HG02870 (cell line): ENCODE measurements around the gene FAM162A.
"Not testable (repeated sequence)": the region's sequence is repeated elsewhere in the genome, so short reads cannot be mapped to it uniquely, and the experiment has no call there.

Source experiments
- ATAC-seq: cut with Tn5 transposase; IDR thresholded peaks from one replicate; pipeline ENCODE4 v1.9.1; 2021; ENCODE audit warnings: mild to moderate bottlenecking, moderate library complexity; ENCODE audit not compliant: unreplicated experiment

The FAM162A gene

DNA sequence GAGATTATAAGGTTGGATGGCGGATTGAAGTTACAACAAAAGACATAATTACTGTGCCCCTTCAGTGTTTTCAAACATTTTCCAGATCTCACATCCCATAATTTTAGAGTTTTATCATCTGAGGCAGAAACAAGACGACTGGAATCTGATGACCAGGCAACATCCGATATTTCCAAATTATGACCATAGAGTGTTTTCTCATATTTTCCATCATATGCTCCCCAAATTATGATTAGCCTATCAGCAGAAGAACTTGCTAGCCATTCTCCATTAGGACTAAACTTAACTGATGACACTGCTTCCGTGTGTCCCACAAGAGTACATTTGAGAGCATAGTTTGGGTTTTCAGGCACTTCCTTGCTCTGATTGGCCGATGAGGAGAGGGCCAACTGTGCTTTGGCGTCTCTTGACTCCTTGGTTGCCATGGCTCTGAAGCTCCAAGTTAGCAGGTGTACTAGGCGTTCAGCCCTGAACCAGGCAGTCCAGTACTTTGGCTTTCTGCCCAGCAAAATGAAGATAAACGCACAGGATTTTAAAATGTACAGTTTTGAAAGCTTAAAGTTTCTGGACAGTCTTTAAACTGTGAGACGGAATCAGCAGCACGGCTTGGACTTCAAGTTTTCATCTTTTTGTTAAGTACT lies 31.2 kb downstream of the FAM162A start:
- ATAC-seq = peak; percentile 58

DNA sequence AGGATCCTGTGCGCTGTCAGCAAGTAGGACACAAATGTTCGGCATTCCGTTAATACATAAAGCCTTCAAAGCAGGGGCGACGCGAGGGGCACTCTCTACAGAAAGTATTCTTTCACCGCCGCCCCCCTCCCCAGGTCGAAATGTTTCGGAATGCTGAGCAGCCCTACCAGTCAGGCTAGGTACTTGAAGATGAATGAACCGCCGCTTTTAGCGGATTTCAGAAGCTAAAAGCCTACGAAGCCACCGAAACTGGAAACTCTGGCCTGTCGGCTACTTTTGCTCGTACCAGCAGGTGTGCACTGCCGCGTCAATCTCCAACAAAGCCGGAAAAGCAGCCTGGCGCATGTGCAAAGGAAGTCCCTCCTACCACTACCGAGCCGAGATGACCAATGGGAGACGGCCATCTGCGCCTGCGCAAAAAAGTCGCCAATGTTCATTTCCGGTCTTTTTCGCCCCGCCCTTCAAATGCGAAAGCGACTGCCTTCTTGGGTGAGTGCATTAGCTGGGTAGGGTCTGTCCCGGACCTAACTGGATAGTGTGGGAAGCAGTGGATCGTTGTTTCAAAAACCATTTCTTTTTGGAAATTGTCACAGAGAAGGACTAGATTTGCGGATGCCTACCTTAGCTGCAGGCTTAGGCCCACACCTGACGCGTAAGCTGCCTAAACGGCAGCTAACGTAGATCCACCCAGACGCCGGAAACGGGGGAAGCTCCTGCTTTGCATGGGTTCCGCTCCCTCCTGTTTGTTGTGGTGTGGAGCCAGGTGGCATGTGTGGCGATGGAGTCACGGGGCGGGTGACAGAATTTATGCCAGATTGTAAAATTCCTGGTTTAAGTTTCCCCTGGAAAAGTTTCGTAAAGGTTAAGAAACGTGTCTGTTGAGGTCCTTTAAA lies 32.0 kb downstream of the FAM162A start, which contains the start of gene WDR5B:
Gene WDR5B, minus strand, starts transcription at position 301 of the 893 bp plus-strand sequence. CDS start 534 bp downstream, outside the sequence.
- peak; percentile 81 for ATAC-seq

DNA sequence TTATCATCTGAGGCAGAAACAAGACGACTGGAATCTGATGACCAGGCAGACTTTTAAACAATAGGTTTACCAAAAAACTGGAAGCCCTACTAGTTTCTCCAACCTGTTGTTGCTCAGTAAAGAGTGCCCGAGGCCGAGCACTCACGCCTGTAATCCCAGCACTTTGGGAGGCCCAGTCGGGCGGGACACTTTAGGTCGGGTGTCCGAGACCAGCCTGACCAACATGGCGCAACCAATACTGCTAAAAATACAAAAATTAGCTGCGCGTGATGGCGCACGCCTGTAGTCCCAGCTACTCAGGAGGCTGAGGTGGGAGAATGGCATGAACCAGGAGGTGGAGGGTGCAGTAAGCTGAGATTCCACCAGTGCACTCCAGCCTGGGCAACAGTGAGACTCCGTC lies 33.0 kb downstream of the FAM162A start:
- no peak for ATAC-seq

DNA sequence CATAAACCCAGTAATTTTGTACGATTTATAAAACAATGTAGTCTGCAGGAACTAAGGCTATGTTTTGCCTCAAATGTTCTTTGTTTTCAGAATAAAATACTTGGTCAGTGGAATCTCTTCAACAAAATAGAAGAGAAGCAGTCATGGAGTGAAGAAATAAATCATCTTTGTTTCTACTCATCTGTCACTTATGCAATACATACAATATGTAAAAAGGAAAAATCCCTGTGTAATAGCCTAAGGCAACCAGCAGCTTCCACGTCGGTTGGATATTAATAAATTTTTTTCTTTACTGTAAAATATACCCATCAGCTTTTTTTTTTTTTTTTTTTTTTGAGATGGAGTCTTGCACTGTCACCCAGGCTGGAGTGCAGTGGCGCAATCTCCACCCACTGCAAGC lies 37.1 kb downstream of the FAM162A start:
- ATAC-seq = no peak

DNA sequence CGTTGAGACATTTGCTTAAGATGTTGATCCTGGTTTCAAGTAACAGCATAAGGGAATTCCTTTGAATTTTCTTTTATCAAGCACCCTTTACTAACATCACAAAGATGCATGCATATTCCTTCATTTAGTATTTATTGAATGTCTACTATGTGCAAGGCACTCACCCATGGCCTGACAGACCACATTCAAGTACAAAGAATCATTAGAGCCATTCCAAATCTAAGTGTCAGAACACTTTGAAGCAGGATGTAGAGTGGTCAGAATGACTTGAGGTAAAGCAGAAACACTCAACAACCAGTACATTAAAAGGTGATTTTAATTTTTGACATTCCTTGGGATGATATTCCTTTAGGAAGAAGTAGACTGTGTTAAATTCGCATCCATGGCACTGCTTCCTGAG lies 37.9 kb downstream of the FAM162A start:
- ATAC-seq = no peak

DNA sequence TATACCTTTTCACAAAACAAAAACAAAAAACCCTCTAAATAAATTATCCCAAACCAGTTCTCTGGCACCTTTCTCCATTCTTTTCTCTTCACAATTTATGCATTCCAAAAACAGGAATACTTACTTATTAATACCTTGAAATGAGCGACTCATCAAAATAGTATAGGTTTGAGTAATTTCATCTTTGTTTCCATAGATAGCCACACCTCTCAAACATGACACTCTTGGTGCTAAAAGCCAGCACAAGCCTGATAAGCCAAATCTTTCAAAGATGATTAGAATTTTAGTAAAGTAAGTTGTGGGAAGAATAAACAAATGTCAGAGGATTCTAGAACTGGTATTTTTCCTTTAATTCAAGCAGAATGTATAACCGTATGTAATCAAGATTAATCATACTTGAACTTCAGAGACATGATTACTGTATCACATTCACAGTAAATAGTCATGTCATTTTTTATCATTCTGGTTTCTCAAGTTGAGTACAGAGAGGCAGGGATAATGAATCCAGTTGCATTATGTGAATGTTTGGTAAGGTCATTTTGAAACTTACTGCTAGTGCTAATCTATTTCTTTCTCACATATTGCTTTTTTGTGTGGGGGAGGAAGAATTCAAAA lies 44.0 kb downstream of the FAM162A start:
- ATAC-seq = peak; percentile 81

DNA sequence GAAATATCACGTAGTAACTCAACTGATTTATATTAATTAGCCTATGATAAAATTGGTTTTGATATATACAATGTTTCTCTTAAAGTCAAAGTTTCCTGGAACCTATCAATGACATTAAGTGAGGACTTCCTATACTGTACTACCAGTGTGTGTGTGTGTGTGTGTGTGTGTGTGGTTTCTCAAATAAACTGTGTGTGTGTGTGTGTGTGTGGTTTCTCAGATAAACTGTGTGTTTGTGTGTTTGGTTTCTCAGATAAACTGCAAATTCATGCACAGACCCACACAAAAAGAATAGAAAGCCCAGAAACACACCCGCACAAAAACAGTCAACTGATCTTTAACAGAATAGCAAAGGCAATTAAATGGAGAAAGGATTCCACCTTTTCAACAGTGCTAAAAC lies 46.4 kb downstream of the FAM162A start:
- no peak for ATAC-seq

DNA sequence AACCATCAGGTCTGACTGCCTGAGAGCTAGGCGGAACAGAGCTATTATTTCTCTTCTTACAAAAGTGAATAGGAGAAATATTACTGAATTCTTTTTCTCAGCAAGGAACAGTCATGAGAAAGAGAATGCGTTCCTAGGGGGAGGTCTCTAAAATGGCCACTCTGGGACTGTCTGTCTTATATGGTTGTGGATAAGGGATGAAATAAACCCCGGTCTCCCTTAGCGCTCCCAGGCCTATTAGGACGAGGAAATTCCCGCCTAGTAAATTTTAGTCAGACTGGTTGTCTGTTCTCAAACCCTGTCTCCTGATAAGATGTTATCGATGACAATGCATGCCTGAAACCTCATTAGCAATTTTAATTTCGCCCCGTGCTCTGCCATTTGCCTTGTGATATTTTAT lies 52.0 kb downstream of the FAM162A start:
- ATAC-seq = no peak

DNA sequence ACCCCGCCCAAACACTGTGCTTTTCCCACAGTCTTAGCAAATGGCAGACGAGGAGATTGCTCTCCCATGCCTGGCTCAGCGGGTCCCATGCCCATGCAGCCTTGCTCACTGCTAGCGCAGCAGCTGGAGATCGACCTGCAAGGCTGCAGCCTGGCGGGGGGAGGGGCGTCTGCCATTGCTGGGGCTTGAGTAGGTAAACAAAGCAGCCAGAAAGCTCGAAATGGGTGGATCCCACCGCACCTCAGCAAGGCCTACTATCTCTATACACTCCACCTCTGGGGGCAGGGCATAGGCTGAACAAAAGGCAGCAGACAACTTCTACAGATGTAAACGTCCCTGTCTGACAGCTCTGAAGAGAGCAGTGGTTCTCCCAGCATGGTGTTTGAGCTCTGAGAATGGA lies 59.1 kb downstream of the FAM162A start:
- ATAC-seq = no peak

DNA sequence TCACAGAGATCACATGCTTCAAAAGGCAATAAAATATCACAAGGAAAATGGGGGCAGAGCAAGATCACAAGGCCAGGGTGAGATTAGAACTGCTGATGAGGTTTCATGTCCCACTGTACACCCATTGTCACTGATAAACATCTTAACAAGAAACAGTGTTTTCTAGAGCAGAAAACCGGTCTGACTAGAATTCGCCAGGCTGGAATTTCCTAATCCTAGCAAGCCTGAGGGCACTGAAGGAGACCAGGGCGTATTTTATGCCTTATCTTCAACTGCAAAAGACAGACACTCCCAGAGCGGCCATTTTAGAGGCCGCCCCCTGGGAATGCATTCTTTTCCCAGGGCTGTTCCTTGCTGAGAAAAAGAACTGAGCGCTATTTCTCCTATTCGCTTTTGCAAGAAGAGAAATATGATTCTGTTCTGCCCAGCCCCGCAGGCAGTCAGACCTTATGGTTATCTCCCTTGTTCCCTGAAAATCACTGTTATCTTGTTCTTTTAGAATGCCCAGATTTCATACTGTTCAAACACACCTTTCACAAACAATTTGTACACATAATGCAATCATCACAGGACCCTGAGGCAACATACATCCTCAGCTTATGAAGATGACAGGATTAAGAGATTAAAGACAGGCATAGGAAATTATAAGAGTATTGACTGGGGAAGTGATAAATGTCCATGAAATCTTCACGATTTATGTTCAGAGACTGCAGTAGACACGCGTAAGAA lies 59.9 kb downstream of the FAM162A start:
- not testable (repeated sequence) for ATAC-seq

DNA sequence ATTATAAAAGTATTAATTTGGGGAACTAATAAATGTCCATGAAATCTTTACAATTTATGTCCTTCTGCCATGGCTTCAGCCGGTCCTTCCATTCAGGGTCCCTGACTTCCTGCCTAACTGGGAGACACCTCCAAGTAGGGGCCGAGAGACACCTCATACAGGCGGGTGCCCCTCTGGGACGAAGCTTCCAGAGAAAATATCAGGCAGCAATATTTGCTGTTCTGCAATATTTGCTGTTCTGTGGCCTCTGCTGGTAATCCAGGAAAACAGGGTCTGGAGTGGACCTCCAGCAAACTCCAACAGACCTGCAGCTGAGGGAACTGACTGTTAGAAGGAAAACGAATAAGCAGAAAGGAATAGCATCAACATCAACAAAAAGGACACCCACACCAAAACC lies 60.5 kb downstream of the FAM162A start:
- not testable (repeated sequence) for ATAC-seq

DNA sequence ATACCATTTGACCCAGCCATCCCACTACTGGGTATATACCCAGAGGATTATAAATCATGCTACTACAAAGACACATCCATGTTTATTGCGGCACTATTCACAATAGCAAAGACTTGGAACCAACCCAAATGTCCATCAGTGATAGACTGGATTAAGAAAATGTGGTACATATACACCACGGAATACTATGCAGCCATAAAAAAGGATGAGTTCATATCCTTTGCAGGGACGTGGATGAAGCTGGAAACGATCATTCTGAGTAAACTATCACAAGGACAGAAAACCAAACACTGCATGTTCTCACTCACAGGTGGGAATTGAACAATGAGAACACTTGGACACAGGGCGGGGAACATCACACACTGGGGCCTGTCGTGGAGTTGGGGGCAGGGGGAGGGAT lies 64.2 kb downstream of the FAM162A start:
- not testable (repeated sequence) for ATAC-seq

DNA sequence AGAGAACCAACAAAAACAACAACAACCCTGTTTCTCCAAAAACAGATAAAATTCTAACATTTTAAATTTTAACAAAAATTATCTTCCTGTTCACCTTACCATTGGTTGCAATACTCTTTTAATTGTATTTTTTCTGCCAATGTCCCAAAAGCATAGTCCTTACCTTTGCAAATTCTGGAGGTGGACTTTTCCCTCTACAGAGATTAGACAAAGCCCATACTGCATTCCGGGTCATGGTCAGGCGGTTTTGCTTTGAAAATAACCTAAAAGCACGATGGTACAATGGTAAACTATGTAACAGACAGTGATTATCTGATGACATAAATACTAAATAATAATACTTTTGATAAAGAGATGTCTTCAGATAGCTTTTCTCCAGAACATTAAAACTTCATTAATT lies 67.4 kb downstream of the FAM162A start:
- no peak for ATAC-seq

DNA sequence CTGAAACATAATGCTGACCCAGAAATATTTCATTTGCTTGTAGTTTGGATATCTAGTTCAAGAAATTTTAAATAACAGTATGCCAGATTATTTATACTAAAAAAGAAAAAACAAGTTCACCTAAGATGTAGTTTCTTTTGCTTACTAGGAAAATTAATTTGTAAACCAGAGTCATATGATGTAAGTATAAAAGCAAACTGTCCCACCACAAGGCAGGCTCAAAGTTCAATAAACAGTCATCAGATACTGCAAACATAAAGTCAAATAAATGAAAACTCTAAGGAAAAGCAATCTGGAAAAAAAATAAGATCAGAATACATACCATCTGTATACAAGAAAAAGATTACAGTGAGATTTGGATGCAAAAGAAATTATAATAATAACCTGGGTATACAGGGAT lies 72.1 kb downstream of the FAM162A start:
- no peak for ATAC-seq

DNA sequence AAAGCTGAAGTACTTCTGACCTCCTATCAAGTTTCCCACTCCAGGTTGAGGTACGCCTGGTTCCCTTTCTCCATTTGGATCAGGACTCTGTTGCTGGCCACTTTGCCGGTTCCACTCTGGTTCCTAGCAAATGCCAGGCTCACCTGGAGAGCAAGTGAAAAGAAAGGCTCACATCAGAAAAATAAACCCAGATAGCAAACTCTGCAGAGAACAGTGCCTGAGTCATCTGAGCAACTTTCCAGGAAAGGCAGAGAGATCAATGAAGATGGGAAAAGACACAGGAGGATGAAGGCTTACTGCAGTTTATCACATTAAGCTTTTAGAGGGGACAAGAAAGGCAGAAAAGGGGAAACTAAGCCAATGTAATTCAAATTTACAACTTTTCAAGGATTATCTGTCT lies 73.7 kb downstream of the FAM162A start:
- ATAC-seq = no peak

DNA sequence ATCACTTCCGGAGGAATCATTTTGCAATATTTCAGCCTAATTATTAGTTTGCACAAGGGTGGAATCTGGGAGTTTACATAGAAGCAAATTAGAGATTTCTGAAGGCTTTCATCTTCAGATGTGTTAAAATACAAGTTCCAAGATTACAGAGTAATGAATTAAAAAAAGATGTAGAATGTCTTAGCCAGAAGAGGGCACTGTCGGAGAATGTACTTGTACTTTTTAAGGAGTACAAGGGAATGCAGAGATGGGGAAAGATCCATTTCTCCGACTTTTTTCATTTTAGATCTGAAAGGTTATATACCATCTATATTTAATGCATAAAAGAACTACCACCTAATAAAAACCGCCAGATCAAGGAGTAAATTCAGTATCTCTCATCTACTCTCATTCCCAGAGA lies 75.0 kb downstream of the FAM162A start:
- ATAC-seq = no peak

DNA sequence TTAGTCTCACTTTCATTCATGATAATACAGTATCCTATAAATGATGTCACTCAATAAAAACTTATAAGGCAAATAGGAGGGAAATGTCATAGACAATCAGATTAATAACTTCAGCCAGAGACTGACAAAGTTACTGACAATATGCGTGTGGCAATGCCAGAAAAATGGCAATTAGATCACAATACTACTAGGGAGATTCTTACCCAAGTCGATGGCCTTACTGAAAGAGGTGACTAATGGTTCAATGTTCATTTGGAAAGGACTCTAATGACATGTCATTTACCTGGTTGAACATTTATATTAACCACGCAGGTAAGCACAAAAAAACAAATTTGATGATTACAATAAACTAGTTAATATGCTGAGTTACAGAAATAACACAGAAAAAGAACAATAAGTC lies 77.8 kb downstream of the FAM162A start:
- ATAC-seq = no peak
